ENCODE measurements around the gene XNDC1N.
A peak's percentile ranks its signal among the peaks of the same experiment; 100 is the strongest.

The XNDC1N gene, protein sequence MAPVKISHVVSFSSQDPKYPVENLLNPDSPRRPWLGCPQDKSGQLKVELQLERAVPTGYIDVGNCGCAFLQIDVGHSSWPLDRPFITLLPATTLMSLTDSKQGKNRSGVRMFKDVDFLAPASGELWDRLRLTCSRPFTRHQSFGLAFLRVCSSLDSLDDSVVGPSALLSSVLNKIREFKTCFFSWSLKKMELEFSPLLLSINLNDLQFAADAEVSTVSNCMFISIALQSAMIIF

DNA sequence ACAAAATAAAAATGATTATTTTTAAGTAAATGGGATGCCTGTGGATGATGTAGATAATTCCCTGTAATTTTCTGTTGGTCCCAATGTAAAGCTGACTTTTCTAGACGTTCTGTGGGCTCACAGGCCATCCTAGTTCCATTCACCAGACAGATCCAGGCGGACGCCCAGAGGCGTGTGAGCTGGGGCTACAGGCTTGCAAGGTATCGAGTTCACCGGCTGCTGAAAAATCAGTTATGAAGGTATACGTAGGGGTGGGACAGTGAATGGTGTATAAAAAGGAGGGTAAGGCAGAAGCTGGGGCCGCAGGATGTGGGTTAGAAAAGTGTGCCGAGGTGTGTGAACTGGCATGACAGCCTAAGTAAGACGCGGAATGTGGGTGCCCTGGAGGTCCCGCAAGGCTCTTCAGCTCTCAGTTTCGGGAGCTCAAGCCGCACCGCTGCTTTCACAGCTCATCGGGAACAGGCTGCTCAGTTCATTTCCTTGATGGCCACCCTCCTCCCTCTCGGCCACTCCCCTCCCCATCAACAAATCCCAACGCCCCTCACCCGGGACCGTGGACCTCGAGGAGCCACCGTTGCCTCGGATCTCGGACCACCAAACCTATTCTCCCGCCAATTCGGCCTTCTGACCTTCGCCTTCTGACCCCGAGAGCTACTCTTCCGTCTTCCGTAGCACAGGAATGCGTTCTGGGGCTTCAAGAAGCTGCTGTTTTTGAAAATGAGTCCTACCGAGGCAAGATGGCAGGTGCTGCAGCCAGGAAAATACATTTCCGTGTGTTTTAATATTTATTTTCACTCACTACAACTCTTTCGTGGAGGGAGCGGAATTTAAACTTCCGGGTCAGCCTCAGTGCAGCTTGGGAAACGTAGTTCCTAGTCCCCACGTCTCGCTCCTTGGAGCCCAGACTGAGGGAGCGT is at the start of gene XNDC1N:
Gene XNDC1N, minus strand, starts transcription at position 775 of the 917 bp plus-strand sequence. CDS start 5,241 bp downstream, outside the sequence.
- peak; percentile 30 for DNase-seq

DNA sequence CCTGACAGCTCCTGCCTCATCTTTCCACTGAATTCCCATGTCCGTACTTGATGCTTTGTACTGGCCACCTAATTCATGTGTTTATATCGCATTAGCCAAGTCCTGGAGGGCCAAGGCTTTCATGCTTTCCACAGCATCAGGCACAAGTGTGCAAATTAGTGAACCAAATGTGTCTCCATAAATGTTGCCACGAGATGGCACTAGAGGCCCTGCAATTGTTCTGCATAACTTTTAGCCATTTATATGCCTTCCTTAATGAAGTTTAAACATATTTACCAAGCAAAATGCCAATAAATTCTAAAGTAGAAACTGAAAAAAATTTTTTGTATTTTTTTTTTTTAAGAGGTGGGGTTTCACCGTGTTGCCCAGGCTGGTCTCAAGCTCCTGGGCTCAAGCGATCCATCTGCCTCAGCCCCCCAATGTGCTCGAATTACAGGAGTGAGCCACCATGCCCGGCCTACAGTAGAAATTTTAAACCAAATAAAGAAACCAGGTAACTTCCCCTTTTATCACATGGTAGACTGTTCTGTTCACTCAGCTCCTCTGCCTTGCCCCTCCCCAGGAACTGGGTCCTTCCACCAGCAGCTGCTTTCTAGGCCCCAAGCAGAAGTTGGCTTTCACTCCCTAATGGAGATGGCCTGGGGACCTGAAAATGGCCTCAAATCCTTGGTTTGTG is 49.5 kb upstream of the XNDC1N start:
- peak; percentile 61 for DNase-seq

DNA sequence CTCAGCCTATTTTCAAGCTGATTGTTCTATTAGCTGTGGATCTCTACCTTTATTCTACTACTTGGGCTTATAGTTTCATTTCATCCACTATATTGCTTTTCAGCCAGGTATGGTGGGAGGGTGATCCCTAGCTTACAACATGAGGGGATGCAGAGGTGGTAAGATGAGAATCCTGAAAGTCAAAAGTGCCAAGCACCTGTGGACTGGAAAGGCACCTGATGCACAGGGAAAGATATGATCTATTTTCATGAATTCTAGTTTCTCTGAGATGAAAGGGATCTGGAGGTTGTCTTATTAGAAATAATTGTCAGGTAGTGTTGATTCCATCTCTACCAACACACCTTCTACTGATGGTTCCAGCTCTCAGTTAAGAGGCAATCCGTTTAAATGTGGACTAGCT is 48.7 kb upstream of the XNDC1N start:
- DNase-seq = no peak

DNA sequence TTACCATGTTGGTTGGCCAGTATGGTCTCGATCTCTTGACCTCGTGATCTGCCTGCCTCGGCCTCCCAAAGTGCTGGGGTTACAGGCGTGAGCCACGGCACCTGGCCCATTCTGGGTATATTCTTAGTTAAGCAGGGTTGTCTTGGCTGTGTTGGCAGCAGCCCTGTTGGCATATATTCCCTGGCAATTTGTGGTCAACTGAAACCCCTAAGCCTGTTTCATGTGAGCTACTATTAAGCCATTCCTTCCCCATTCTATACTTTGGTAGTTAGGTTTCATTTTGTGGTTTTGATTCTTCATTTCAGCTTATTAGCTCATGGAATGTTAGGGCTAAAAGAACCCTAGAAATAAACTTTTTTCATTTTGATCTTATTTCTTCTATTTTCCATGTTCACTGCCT is 48.2 kb upstream of the XNDC1N start:
- no peak for DNase-seq

DNA sequence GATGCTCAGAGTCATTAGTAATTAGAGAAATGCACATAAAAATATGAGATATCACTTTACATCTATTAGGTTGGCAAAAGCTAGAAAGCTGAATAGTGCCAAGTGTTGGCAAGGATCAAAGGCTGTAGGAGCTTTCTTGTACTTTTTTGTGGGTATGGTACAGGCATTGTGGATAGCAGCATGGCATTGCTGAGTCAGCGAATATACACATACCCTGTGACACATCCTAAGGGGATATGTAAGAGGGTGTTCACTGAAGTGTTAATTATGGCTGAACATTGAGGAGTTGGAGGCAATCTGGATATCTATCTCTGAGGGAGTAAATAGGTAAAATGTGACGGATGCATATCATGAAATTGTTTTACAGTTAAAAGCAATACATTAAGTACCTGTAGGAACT is 43.3 kb upstream of the XNDC1N start:
- DNase-seq = no peak

DNA sequence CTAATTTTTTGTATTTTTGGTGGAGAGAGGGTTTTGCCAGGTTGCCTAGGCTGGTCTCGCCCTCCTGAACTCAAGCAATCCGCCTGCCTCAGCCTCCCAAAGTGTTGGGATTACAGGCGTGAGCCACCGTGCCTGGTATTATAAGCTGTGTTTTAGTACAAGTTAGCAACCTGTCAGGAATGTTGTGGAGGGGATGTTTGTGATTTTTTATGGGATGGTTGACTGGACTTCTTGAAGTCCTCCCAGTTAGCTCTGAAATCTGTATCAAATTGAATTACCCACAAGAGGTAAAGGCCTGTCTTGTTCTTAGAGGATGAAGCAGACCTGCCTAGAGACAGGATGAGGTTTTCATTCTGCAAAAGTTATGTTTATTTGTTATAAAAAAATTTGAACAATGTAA is 36.2 kb upstream of the XNDC1N start:
- DNase-seq = no peak

DNA sequence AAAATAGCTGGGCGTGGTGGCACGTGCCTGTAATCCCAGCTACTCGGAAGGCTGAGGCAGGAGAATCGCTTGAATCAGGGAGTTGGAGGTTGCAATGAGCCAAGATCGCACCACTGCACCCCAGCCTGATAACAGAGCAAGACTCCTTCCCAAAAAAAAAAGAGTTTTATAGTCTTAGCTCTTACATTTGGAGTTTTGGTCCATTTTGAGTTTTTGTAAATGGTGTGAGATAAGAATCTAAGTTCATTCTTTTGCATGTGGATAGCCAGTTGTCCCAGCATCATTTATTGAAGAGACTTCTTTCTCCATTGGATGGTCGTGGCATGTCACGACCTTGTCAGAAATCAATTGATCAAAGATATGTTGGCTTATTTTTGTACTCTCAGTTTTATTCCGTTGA is 35.1 kb upstream of the XNDC1N start:
- DNase-seq = no peak

DNA sequence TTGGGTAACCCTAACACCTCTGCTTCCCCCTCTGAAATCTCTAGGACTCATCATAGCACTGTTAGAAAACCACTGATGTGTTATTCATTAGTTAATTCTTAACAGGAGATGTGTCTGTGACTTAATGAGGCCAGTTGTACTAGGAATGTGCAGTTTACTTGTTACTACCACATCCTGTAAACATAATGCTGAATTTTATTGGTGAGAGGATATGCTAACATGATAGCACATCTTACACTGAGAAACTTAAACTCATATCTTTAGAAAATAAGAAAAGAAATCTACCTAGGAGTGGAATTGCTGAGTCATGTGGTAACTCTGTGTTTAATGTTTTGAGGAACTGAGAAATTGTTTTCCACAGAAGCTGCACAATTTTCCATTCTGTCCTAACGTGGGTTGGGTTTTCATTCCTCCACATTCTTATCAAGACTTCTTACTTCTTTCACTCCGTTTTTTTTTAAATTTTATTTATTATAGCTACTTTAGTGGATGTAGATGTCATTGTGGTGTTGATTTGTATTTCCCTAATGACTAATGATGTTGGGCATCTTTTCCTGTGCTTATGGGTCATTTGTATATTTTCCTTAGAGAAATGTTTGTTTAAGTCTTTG is 34.1 kb upstream of the XNDC1N start:
- DNase-seq = no peak

DNA sequence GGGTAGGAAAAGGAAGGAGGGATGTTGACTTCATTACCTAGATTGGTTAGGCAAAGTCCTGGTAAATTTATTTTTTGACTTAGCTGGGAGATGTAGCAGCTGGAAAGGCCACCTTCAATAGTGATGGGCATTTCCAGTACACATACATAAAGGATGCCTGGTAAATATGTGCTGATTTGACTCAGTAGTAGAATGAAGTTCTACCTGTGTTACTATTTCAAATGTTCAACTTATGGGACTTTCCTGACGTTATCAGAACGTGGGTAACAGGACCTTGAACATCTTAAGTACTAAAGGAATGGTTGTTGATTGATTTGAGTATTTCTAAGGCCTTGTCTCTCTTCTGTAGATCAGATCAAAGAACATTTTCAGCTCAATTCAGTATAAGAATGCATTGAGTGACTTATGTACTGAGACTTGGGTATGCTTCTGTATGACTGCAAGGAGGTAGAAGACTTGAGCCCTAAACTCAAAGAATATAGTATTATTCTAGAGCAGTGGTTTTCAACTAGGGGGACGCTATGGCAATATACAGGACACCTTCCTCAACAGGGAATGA is 27.6 kb upstream of the XNDC1N start:
- DNase-seq = no peak

DNA sequence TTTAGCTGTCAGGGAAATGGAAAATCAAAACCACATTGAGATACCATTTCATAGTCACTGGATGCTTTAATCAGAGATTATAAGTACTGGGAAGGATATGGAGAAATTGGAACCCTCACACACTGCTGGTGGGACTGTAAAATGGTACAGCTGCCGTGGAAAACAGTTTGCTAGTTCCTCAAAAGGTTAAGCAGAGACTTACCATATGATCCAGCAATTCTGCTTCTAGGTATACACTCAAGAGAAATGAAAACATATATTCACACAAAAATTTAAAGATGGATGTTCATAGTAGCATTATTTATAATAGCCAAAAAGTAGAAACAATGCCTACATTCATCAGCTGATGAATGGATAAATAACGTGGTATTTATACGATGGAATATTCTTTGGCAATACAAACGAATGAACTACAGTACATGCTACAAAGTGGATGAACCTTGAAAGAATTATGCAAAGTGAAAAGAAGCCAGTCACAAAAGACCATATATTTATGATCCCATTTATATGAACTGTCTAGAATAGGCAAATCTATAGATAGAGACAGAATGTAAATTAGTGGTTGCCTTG is 23.4 kb upstream of the XNDC1N start:
- no peak for DNase-seq

DNA sequence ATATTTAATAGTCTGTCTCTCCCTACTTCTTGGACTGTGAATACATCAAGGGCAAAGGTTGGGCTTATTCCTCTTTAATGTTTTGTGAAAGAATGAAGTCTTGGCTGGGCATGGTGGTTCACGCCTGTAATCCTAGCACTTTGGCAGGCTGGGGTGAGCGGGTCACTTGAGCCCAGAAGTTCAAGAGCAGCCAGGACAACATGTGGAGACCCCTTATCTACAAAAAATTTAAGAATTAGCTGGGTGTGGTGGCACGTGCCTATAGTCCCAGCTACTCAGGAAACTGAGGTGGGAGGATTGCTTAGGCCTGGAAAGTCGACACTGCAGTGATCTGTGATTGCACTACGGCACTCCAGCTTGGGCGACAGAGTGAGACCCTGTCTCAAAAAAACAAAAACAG is 20.6 kb upstream of the XNDC1N start:
- no peak for DNase-seq

DNA sequence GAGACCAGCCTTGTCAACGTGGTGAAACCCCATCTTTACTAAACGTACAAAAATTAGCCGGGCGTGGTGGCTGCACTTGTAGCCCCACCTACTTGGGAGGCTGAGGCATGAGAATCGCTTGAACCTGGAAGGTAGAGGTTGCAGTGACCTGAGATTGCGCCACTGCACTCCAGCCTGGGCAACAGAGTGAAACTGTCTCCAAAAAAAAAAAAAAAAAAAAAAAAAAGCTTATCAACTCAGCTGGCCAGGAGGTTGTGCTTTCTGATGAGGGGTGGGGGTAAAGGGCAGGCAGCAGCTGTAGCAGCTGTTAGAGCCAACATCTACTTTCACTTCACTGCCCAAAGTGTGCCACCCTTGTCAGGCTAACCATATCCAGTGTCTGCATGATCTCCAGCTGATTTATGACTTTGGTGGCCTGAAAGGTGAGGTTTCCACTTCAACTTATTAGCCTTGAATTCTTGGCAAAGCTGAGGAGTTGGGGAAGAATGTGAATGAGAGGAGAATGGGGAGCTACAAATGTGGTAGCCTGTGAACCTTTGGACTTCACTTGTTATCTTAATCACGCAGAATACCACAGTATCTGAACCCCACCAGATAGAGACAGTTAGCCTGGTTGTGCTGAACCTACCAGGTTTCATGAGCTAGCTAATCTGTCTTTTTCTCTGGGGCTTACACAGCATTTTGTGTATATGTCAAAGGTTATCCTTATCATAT is 20.1 kb upstream of the XNDC1N start:
- DNase-seq = no peak

DNA sequence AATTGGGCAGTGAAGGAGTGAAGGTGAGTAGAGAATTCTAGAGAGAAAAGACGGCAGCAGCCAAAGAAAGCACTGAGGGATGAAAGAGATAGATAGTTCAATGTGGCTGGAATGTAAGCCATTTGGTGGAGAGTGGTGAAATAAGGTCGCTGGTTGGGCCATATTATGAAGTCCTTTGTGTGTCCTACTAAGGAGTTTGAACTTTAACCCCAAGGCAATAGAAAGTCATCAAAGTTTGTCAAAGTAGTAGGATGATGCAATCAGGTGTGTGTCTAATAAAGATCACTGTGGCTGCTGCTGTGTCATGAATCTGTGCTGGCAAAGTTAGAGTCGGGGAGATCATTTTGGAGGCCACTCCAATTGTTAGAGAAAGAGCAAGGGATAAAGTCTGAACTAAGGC is 19.1 kb upstream of the XNDC1N start:
- DNase-seq = no peak

DNA sequence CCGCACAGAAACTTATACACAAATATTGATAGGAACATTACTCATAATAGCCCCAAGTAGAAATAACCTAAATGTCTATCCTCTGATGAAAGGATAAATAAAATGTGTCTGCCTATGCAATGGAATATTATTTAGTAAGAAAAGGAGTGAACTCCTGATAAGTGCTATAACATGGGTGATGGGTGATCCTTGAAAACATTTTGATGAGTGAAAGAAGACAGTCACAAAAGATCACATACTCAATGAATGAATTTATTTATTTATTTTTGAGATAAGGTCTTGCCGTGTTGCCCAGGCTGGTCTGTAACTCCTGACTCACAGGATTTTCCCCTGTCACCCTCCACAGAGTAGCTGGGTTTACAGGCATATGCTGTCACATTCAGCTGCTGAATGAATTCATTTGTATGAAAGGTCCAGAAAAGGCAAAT is 17.8 kb upstream of the XNDC1N start:
- DNase-seq = no peak

DNA sequence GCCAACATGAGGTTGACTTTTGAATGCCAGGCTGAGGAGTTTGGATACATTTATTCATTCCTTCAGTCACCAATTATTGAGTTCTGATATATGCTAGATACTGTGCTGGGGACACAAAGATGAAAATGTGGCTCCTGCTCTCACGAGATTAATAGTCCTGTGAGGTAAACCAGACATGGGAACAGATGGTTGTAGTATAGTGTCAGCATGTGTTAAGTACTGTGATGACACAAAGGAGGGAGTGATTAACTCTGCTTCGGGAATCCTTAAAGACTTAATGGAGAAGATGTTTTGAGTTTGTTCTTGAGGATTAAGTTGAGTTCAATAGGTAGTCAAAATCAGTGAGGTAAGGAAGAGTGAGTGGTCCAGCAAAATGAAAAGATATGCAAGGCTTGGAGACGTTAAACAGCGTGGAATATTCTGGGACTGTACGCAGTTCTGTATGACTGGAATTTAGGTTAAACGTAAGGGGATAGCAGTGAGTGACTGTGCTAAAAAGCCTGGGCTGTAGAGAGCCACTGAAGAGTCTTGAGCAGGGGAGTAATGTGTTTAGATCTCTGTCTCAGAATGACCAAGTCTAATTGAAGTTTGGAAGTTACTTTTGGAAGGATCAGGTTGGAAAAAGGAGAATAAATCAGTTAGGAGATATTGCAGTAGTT is 12.3 kb upstream of the XNDC1N start:
- DNase-seq = no peak

DNA sequence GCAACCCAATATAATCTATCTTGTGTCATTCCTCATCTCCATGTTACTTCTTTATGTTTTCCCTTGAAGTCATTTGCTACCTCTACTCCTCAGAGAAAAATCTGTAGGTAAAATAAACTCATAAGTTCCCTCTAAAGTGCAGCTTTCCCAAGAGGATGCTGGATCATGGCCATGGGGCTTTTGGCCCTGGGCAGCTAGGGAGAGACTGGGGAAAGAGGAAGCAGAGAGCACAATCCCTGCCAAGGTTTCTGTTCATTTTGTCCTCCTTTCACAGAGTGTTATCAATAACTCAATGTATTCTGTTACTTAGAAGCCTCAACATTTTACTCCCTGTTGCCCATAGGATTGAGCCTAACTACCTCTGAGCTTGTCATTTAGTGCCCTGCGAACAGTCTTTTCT is 9.4 kb upstream of the XNDC1N start:
- DNase-seq = no peak

DNA sequence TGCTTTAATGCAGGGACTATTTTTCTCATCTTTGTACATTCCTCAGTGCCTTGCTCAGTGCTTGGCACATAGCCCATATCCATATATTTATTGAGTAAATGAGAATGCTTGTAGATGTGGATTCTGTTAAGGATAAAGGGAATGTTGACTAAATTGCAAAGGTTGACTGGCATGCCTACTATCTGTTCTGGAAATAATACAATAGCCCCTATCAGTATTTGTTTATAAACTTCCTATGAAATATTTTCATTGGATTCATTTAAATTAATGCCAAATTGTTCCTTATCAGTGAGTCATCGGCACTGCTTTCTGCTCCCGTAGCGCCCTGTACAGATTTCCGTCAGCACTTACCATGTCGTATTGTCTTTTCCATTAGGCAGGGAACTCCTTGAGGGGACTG is 8.4 kb upstream of the XNDC1N start:
- DNase-seq = no peak

DNA sequence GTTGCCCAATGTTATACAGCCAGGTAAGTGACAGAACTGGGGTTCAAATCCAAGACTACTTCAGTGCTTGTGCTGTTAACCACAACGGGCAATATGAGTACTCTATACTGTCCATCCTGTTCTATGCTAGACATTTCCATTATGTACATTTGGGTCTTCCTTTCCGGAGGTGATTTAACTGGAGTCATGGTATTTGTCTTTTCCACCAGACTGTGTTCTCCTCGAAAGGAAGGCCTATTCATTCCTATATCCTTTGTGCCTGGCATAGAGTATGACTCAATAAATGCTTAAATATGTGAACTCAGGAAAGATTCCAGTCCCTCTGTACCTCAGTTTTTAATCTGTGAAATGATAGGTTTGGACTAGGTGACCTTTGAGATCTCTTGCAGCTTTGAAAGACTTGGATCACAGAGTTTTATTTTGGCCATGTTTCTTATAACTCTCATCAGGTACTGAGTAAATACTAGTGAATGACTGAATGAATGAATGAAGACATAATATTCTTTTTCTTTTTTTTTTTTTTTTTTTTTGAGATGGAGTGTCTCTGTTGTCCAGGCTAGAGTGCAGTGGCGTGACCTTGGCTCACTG is 7.0 kb upstream of the XNDC1N start:
- DNase-seq = no peak

DNA sequence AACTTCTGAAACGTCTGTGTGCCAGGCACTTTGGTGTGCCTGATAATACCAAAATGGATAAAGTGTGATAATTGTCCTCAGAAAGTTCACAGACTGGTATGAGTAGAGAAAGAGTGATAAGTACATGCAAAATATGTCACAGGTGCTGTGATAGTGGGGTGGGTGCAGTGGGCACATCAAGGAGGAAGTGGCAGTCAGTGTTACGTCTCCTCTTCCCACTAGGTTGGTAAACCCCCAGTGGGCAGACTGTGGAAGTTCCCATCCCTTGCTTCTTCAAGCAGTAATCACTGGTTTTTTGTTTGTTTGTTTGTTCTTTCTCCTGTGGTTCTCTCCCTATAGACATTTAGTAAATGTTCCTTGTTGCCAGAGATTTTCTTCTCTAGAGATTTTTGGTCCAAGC is 5.8 kb upstream of the XNDC1N start:
- no peak for DNase-seq

DNA sequence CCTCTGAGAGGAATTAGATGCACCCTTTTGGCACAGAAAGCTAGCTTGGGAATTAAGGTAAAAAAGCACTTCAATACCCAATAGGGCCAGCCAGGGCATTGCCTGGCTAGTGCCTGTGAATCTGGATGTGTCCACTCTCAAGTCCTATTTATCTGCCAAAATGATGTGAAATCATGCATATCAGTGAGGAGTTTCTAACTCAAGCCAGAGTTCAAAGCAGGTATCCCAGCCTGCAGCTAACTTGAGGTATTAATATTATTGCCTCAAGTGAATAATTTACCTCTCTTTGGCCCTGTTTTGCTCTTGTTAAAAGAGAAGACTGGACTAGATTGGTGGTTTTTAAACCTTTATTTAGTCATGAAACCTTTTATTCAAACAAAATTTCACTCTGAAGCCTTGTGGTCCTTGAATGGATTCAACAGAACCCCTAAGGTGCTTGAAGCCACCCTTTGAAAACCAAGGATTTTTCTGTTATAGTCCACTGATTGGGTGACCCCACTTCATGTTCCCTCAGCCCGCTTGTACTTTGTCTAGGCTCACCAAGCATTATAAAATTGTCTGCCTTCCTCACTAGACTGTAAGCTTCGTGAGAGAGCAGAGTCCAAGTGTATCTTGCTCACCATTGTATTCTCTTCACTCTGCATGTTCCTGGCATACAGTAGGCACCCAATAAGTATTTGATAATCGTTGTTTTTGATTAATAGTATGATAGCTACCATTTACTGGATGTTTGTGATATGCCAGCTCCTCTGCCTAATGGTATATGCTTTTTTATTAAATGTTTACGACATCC is 4.9 kb upstream of the XNDC1N start:
- no peak for DNase-seq
